NCI-H82 (cell line): ENCODE measurements around the gene NSUN4.
"Not testable (repeated sequence)": the region's sequence is repeated elsewhere in the genome, so short reads cannot be mapped to it uniquely, and the experiment has no call there.

Experiments used
- DNase-seq: peaks from one replicate; lab custom pipeline; 2025; lab: John Stamatoyannopoulos, UW

The NSUN4 gene

GRCh38 chr1:46328182-46328581, 12.4 kb upstream of the NSUN4 start:
- not testable (repeated sequence) for DNase-seq

- DNase-seq, result not testable (repeated sequence)
Observed at GRCh38 chr1:46329807-46330206, 10.8 kb upstream of the NSUN4 start.

GRCh38 chr1:46330381-46330780, 10.2 kb upstream of the NSUN4 start:
- not testable (repeated sequence) for DNase-seq

DNA sequence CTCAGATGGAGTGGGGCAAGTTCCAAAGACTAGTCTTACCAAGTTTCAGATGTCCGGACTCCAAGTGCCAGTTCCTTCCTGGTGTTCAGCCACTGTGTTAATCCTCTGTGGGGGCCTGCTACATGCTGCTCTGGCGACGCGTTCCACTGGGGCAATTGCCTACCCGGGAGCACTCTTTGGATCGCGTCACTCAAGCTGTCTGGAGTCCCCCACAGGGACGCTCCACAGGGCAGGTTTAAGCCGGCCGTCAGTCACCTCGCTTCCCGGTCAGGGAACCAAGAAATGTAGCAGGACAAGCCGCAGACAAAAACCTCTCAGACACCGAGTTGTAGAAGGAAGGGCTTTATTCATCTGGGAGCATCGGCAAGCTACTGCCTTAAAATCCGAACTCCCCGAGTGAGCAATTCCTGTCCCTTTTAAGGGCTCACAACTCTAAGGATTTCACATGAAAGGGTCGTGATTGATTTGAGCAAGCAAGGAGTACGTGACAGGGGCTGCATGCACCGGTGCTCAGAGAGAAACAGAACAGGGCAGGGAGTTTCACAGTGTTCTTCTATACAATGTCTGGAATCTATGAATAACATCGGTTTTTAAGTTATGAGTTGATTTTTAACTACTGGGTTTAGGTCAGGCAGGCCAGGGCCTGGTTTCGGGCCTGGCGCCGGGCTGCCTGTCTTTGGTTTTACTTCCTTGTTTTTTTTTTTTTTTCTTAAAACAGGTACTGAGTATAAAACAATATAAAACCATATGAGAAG, 8.6 kb upstream of the NSUN4 start:
- DNase-seq, result not testable (repeated sequence)

GRCh38 chr1:46333300-46334029, 7.1 kb upstream of the NSUN4 start:
- peak; percentile 83 for DNase-seq

GRCh38 chr1:46334030-46334384, 6.6 kb upstream of the NSUN4 start:
- DNase-seq, result no peak

DNA sequence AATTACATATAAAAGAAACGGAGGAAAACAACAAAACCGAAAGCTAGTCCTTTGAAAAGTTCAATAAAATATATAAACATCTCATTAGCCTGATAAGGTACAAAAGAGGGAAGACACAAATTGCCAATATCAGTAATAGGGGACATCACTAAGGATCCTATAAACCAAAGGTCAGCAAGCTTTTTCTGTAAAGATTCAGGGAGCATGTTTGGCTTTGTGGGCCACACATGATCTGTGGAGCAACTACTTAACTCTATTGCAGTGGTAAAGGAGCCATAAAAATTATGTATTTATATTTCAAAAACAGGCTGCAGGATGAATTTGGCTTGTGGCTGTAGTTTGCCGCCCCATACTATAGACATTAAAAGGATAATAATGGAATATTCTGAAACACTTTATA, 5.5 kb upstream of the NSUN4 start:
- DNase-seq, result no peak

DNA sequence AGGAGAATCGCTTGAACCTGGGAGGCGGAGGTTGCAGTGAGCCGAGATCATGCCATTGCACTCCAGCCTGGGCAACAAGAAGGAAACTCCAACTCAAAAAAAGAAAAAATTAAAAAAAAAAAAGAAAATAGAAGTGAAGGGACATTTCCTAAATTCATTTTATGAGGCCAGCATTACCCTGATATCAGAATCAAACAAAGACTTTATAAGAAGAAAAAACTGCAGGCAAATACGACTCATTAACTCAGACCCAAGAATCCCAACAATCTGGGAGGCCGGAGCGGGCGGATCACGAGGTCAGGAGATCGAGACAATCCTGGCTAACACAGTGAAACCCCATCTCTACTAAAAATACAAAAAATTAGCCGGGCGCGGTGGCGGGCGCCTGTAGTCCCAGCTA, 3.2 kb upstream of the NSUN4 start:
- DNase-seq, result not testable (repeated sequence)

- no peak for DNase-seq
Observed at GRCh38 chr1:46341222-46342083, 846 bp downstream of the NSUN4 start.

GRCh38 chr1:46342084-46342656, 1.6 kb downstream of the NSUN4 start:
- DNase-seq, result peak; percentile 52

DNA sequence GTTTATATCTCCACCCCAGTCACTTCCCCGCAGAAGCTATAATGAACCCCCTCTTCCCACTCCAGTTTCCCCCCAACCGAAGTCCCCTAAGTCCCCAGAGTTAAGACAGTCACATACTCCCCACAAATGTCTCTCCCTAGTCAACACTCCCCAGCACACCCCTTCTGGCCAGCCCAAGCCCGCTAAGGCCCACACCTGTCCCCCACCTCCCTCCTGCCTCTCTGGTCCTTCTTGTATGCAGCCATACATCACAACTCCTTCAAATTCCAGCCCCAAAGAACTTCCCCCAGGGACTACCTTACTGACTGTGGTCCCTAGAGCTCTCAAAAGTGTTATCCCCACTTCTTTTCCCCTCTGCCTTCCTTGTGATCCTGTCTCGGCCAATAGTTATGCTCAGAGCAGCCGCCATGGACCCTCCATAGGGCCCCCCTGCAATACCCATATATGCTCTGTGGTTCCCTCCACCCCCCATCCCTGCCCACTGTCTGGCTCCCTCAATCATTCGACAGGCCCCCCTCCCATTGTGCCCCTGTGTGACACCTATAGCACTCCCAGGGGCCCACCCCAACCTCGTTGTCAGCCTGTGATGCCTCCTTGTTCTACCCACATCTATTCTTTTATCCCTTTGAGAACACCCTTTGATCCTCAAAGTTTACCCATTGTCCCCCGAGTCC, 2.2 kb downstream of the NSUN4 start:
- DNase-seq, result no peak

DNA sequence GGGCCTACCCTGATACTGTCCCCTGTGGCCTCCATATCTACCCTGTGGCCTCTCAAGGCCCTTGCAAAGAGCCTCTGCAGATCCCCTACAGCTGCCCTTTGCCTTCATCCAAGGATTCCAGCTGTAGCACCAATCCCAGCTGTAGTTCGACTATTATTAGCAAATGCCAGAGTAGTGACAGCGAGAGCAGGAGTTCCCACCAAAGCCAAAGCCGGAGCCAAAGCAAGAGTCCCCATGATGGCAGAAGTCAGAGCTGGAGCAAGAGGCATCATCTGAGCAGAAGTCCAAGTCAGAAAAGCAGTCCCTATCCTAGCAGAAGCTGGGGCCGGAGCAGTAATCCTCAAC, 2.7 kb downstream of the NSUN4 start:
- DNase-seq, result no peak

DNA sequence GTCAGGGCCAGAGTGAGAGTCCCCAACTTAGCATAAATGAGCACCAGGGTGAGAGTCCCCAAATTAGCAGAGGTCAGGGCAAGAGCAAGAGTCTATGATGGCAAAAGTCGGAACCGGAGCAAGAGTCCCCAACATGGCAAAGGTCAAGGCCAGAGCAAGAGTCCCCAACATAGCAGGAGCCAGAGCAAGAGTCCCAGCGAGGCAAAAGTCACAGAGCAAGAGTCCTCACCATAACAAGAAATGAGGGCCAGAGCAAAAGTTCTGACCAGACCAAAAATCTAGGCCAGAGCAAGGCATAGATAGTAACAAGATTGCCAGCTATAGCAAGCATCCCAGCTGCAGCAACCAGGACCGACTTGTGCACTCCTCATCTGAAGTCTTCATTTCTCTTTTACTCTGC, 3.1 kb downstream of the NSUN4 start:
- no peak for DNase-seq

DNA sequence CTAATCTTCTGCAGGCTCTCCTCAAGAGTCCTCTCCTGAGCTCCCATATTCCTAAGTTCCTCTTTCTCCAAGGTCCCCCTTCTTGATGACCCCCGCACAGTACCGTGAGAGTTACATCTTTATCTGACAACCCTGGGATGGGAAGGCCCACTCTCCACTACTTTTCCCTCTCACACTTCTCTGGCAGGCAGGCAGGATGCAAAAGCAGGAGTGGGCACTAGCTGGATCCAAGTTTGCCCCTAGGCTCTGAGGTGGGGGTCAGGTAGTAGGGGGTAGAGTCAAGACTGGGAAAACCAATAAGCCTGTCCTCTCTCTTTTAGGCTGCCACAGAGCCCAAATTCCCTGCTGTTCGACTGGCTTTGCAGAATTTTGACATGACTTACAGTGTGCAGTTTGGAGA, 3.9 kb downstream of the NSUN4 start:
- no peak for DNase-seq

DNA sequence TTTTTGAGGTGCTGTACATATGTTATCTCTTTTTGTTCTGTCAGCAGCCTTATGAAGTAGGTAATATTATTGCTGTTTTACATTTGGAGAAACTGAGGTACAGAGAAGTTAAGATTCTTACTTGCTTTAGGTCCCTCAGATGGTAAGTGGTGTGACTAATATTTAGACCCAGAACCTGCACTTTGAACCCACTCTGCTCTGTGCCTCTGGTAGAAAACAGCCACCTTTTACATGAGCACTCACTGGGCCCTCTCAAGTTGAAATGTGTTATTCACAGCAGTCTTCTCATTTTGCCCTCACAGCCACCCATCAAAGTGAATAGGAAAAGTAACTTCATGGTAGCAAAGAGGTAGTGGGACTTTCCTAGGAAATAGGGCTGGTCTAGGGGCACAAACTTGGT, 4.7 kb downstream of the NSUN4 start:
- DNase-seq, result no peak

GRCh38 chr1:46352363-46352762, 11.8 kb downstream of the NSUN4 start:
- DNase-seq, result no peak

GRCh38 chr1:46355920-46356319, 15.3 kb downstream of the NSUN4 start:
- not testable (repeated sequence) for DNase-seq

- DNase-seq, result peak; percentile 95
Observed at GRCh38 chr1:46362158-46362557, 21.6 kb downstream of the NSUN4 start.

DNA sequence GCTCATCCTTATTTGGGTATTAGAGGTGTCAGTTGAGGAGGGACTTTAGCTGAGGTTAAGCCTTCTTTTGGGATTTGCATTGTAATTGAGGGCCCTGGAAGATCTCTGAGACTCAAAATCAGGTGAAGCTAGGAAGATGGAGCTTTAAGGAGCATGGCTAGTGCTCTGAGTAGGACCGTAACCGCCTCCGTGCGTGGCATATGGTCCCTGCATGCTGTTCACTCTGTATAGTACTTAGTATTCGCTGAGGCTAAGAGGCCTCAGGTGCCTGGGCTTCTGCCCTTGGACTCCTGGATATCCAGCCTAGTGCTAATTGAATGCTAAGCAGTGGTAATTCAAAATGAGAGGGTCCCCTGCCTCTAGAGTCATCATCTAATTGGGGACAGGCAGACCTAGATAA, 22.5 kb downstream of the NSUN4 start:
- DNase-seq, result peak; percentile 99

DNA sequence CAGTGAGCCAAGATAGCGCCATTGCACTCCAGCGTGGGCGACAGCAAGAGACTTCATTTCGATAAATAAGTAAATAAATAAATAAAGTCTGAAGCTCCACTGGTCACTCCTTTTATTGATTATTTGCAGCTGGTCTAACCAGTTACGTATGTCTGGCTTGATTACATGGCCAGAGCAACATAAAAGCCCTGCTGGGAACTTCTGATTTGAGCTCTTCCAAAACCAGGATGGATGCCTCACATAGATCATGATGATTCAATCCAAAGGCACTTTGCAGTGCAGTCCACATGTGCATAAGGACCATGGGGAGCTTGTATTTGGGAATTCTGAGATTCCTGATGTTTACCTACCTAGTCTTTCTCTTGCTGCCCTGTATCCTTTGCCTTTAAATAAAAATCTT, 24.0 kb downstream of the NSUN4 start:
- DNase-seq, result no peak

DNA sequence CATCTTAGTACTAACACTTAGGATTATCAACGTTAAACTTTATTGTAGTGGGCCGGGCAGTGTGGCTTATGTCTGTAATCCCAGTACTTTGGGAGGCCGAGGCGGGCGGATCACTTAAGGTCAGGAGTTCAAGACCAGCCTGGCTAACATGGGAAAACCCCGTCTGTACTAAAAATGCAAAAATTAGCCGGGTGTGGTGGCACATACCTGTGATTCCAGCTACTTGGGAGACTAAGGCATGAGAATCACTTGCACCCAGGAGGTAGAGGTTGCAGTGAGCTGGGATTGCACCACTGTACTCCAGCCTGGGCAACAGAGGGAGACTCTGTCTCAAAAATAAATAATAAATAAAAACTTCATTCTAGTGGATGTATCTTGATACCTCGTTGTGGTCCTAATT, 25.2 kb downstream of the NSUN4 start:
- DNase-seq, result not testable (repeated sequence)

GRCh38 chr1:46367072-46367471, 26.5 kb downstream of the NSUN4 start:
- peak; percentile 36 for DNase-seq
